Measurements from ENCODE around the gene DLX4. TPM values are rescaled to one million over a fixed set of nuclear protein-coding genes. Genes with fewer than 3 reads are reported as not detected.
A peak's percentile ranks its signal among the peaks of the same experiment; 100 is the strongest.

DLX4 gene
- total RNA-seq, 2 donors from 2014 or later: 1.9 to 3.0 TPM

DNA sequence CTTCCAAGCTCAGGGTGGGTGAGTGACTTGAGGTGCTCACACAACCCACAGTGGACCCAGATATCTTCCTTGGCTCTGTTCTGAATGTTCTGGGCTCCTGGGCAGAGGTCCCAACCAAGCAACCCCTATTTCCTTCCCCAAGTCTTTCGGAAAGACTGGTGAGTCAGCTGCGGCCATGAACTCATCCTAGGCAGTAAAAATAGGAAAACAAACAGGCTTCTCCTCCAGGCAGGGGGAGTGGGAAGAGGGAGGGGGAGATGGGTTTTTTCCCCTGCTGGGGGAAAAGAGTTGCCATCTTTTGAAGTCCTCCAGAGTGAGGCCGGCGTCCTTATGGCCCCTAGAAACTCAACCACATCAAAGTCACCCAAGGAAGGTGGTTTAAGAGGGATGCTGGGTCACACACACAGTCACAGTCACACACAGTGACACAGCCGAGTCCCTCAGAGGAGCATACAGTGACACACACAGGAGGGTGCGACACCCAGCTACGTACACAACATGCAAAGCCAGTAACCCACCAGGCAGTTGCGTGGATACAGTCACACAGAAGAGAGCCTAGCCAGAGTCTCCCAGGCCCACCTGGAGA, 16.0 kb upstream of the DLX4 start:
- Mint-ChIP-seq H3K36me3 (ENCODE audit: insufficient read depth in 2 of 2) (no peaks in the 10 kb centered on the region), H3K4me1 (ENCODE audit: low read depth) (no peaks in the 10 kb centered on the region), H3K4me3 (no peak overlapping the region), H3K27me3 (ENCODE audit: low read depth) (peaks cover 61% of the 10 kb centered on the region), H3K27ac (no peak overlapping the region), H3K9me3 (no peaks in the 10 kb centered on the region)
- DNase-seq (no peak), ATAC-seq (replicated peaks in 1 of 2) (peak in 1 of 2 donors; percentile 11)

DNA sequence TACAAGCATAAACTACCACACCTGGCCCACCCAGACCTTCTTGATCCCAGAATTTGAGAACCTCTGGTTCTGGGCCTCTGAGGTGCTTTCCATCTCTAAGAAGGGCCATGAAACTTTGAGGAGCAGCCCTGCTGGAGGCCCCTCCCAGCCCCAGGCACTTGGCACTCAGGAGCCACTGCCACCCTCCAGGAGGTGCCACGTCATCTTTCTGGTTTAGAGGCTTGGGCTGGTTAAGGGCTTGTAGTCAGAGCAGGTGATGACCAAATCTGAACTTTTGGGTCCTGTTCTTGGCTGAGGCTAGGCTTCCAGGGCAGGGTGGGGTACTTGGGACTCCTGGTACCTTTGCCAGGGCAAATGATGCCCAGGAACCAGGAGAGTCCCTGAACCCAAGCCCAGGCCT, 13.8 kb upstream of the DLX4 start:
- no peaks in the 10 kb centered on the region for H3K4me1 Mint-ChIP-seq (ENCODE audit: low read depth)
- H3K27ac Mint-ChIP-seq: no peak overlapping the region
- no peaks in the 10 kb centered on the region for H3K36me3 Mint-ChIP-seq (ENCODE audit: insufficient read depth in 2 of 2)
- H3K4me3 Mint-ChIP-seq: no peak overlapping the region
- no peak for DNase-seq
- peaks cover 49% of the 10 kb centered on the region for H3K27me3 Mint-ChIP-seq (ENCODE audit: low read depth)
- no peaks in the 10 kb centered on the region for H3K9me3 Mint-ChIP-seq
- peak in 1 of 2 donors; percentile 43 for ATAC-seq (replicated peaks in 1 of 2)

DNA sequence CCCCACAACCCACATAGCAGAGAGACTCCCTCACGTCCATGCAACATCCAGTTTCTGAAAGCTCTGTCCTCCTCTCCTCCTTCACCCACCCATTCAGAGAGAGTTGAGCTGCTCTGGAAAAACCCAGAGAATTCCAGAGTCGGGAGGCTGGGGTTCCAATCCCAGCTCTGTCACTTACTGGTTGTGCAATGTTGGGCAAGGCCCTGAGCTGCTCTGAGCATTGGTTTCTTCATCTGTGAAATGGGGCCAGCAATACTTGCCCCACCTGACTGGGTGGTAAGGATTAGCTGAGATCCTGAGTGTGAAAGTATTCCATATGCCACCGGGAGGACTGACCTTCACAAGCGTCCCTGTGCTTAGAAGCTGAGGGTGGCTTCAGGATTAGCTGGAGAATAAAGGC, 12.2 kb upstream of the DLX4 start:
- Mint-ChIP-seq H3K27ac (no peak overlapping the region), H3K4me1 (ENCODE audit: low read depth) (no peaks in the 10 kb centered on the region), H3K27me3 (ENCODE audit: low read depth) (peaks cover 44% of the 10 kb centered on the region), H3K36me3 (ENCODE audit: insufficient read depth in 2 of 2) (no peaks in the 10 kb centered on the region), H3K9me3 (no peaks in the 10 kb centered on the region), H3K4me3 (no peak overlapping the region)
- no peak for DNase-seq
- no peak for ATAC-seq (replicated peaks in 1 of 2)

DNA sequence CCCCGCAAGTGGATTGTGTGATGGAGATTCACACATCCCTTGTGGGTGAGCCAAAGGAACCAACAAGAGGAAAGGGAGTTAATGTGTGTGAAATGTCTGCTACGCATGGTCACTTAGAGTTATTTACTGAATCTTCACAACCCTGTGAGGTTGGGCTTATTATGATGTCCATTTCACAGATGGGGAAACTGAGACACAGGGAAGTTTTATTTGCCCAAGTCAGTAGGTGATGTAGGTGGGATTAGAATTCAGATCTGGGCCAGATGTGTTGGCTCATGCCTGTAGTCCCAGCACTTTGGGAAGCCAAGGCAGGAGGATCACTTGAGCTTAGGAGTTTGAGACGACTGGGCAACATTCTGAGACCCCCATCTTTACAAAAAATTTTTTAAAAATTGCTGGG, 11.6 kb upstream of the DLX4 start:
- Mint-ChIP-seq H3K36me3 (ENCODE audit: insufficient read depth in 2 of 2) (no peaks in the 10 kb centered on the region), H3K9me3 (no peaks in the 10 kb centered on the region), H3K4me3 (no peak overlapping the region), H3K27me3 (ENCODE audit: low read depth) (peaks cover 44% of the 10 kb centered on the region), H3K4me1 (ENCODE audit: low read depth) (no peaks in the 10 kb centered on the region), H3K27ac (no peak overlapping the region)
- DNase-seq (no peak), ATAC-seq (replicated peaks in 1 of 2) (no peak)

DNA sequence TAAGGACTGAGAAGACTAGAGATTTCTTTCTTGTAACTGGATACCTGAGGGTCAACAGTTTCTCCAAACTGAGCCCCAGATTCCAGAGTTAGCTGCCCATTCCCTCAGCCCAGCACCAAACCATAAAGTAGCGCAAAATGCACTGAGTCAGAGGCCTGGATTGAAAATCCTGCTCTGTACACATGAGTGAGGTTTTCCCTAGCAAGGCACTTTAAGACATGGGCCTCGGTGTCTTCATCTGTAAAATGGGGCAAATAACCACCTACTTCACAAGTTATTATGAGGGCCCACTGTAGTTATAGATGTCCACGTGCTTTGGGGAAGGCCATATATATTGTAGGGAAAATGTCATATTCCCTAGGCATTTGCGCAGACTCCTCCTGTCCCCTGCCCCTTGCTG, 10.3 kb upstream of the DLX4 start:
- no peak for DNase-seq
- ATAC-seq (replicated peaks in 1 of 2): no peak
- no peaks in the 10 kb centered on the region for H3K9me3 Mint-ChIP-seq
- peaks cover 45% of the 10 kb centered on the region for H3K27me3 Mint-ChIP-seq (ENCODE audit: low read depth)
- H3K36me3 Mint-ChIP-seq (ENCODE audit: insufficient read depth in 2 of 2): peaks cover 0 to 2% of the 10 kb centered on the region in 2 donors
- H3K27ac Mint-ChIP-seq: no peak overlapping the region
- H3K4me3 Mint-ChIP-seq: no peak overlapping the region
- peaks cover 6% of the 10 kb centered on the region for H3K4me1 Mint-ChIP-seq (ENCODE audit: low read depth)

DNA sequence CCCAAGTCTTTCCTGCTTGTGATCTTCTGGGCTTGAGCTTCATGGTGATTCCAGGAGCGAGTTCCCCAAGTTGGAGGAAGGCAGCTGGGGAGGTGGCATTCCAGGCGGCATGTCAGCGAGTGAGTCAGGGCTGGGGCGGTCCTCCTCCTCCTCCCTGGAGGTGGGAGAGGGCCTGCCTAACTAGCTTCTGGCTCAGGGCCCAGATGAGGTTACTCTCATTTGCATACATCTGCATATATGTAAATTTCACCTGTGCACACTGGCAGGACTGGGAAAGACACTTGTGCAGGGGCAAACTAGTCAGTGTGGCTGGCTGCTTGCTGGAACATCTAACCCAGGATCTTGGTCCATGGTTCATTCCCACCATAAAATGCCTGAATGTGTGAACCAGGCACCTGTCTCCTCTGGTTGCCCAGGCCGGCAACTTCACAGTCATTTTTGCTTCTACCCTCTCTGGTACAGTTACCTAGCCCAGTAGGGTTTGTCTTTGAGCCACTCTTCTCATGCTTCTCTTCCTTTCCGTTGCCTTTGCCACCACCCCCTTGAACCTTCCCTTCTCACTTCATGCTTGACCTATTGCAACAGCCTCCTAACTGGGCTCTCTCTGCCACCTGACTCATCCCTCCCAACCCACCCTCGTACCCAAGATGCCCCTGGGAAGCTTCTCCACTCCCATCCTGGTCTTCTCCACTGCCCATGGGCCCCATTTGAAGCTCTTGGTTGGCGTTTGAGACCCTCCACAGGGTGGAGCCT, 9.6 kb upstream of the DLX4 start:
- H3K9me3 Mint-ChIP-seq: no peaks in the 10 kb centered on the region
- H3K27ac Mint-ChIP-seq: no peak overlapping the region
- peaks cover 0 to 2% of the 10 kb centered on the region in 2 donors for H3K36me3 Mint-ChIP-seq (ENCODE audit: insufficient read depth in 2 of 2)
- no peak overlapping the region for H3K4me3 Mint-ChIP-seq
- no peak for DNase-seq
- H3K4me1 Mint-ChIP-seq (ENCODE audit: low read depth): peaks cover 13% of the 10 kb centered on the region
- H3K27me3 Mint-ChIP-seq (ENCODE audit: low read depth): peaks cover 45% of the 10 kb centered on the region
- no peak for ATAC-seq (replicated peaks in 1 of 2)

DNA sequence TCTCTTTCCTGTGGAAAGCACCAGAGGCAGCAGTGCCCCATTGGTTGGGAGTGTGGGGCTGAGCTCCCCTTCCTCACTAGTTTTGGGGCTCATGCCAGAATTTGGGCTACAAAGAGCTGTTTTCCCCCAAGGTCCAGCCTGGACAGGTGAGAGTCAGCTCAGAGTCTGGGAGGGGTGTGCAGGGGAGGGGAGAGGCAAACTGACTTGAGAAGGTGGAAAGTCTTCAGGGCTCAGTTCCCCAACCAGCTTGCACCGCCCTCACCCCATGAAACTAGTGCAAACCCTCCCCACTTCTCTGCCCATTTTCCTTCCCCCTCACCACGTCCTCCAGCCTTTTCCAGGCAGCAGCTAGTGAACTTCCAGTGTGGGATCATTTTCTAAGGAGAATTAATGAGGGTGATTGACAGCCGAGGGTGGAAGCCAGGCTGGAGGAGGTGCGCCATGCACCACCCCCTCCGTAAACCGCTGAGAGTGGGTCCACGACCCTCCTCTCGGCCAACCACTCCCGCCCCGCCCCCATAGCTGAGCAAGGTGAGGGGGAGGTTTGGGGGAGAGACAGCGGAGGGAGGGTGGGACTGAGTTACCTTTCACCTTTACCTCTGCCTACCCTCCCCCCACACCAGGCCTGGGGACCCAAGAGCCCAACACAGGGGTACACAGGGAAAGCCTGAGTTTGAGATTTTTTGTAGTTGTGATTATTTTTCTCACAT, 6.2 kb upstream of the DLX4 start:
- H3K4me3 Mint-ChIP-seq: peak overlapping the region in 1 of 2 donors; percentile 64
- ATAC-seq (replicated peaks in 1 of 2): no peak

DNA sequence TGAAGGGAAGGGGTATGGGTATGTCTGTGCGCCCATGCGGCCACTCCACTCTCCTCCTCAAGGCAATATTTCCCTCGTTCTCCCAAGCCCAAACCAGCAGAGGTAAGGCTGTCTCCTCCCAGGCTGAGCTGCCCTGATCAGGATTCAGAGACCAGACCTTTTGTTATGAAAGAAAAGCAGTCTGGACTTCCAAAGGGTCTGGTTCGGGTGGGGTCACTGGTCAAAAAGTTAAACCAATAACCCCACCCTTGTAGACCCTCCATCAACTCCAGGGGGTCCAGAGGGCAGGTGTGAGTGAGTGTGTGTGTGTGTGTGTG, 5.7 kb upstream of the DLX4 start:
- no peaks in the 10 kb centered on the region for H3K9me3 Mint-ChIP-seq
- no peak overlapping the region for H3K27ac Mint-ChIP-seq
- H3K27me3 Mint-ChIP-seq (ENCODE audit: low read depth): peaks cover 72% of the 10 kb centered on the region
- H3K4me1 Mint-ChIP-seq (ENCODE audit: low read depth): peaks cover 43% of the 10 kb centered on the region
- peaks cover 0 to 2% of the 10 kb centered on the region in 2 donors for H3K36me3 Mint-ChIP-seq (ENCODE audit: insufficient read depth in 2 of 2)
- DNase-seq (no peak), ATAC-seq (replicated peaks in 1 of 2) (no peak)
- H3K4me3 Mint-ChIP-seq: peak overlapping the region; percentile 57 to 64

More for the DNA sequence above, 6.2 kb upstream of the DLX4 start:
- Mint-ChIP-seq H3K4me1 (ENCODE audit: low read depth) (peaks cover 39% of the 10 kb centered on the region), H3K9me3 (no peaks in the 10 kb centered on the region), H3K36me3 (ENCODE audit: insufficient read depth in 2 of 2) (peaks cover 0 to 2% of the 10 kb centered on the region in 2 donors), H3K27me3 (ENCODE audit: low read depth) (peaks cover 69% of the 10 kb centered on the region), H3K27ac (no peak overlapping the region)
- DNase-seq: no peak

DNA sequence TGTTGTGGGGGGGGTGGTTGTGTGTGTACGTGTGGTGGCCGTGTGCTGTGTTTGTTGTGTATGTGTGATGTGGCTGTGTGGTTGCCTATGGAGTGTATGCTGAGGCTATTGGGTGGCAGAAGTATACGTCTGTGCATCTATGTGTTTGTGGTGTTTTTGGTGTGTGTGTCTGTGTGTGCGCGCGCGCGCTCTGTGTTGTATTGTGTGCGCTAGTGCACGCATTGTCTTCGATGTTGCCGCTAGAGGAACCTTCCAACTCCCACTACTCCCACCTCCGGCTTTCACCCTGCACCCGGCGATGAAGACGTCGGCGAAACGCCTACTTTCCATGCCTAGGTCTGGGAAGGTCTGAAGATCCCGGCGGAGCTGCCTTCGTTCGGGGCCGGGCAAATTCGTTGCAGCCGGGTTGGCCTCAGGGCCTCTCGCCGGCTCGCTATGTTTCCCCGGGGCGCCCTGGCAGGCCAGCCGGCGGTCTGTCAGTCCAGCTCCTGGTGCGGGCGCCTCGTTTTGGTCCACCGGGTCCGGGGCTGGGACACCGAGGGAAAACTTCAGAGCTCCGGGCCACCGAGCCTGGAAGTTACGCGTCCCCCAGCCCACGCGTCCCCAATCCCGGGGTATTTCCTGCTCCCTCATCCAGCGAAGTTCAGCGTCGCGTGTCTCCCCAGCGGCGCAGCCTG, 5.2 kb upstream of the DLX4 start:
- Mint-ChIP-seq H3K36me3 (ENCODE audit: insufficient read depth in 2 of 2) (peaks cover 0 to 2% of the 10 kb centered on the region in 2 donors), H3K4me1 (ENCODE audit: low read depth) (peaks cover 43% of the 10 kb centered on the region), H3K4me3 (peak overlapping the region; percentile 57 to 64), H3K9me3 (no peaks in the 10 kb centered on the region), H3K27ac (peak overlapping the region; percentile 50), H3K27me3 (ENCODE audit: low read depth) (peaks cover 72% of the 10 kb centered on the region)
- no peak for ATAC-seq (replicated peaks in 1 of 2)
- no peak for DNase-seq

DNA sequence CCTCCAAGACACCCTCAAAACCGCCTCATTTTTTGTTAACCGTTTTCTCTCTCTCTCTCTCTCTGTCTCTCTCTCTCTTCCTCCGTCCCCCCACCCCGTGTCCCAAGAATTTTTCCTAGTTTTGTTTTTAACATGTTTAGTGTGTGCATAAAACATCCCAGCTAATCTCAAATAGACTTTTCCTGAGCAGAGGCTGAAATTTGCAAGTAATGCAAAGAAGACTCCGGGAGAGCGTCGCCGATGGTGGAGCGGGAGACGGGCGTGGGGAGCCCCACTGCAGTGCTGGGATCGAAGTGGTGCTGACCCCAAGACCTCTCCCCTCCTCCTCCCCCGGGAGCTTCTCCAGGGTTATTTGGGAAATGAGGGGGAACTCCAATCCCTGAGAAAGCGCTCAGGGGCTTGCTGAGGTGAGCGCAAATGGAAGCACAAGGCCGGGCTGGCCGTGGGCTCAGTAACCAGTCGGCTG, 4.7 kb upstream of the DLX4 start:
- DNase-seq (no peak), ATAC-seq (replicated peaks in 1 of 2) (no peak)
- Mint-ChIP-seq H3K4me1 (ENCODE audit: low read depth) (peaks cover 45% of the 10 kb centered on the region), H3K36me3 (ENCODE audit: insufficient read depth in 2 of 2) (peaks cover 0 to 4% of the 10 kb centered on the region in 2 donors), H3K9me3 (no peaks in the 10 kb centered on the region), H3K4me3 (peak overlapping the region; percentile 57 to 64), H3K27ac (peak overlapping the region; percentile 50), H3K27me3 (ENCODE audit: low read depth) (peaks cover 74% of the 10 kb centered on the region)

DNA sequence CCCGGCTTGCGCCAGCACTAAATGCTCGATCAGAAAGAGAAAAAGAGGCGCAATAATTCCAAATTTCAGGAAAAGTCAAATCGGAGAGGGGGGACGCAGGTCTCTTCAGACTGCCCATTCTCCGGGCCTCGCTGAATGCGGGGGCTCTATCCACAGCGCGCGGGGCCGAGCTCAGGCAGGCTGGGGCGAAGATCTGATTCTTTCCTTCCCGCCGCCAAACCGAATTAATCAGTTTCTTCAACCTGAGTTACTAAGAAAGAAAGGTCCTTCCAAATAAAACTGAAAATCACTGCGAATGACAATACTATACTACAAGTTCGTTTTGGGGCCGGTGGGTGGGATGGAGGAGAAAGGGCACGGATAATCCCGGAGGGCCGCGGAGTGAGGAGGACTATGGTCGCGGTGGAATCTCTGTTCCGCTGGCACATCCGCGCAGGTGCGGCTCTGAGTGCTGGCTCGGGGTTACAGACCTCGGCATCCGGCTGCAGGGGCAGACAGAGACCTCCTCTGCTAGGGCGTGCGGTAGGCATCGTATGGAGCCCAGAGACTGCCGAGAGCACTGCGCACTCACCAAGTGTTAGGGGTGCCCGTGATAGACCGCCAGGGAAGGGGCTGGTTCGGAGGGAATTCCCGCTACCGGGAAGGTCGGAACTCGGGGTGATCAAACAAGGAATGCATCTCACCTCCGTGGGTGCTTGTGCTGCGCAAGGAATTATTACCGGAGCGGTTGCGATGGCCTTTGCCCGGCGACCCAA, 4.0 kb upstream of the DLX4 start:
- peaks cover 80% of the 10 kb centered on the region for H3K27me3 Mint-ChIP-seq (ENCODE audit: low read depth)
- DNase-seq (peak; percentile 34 to 35), ATAC-seq (replicated peaks in 1 of 2) (no peak)
- peaks cover 0 to 4% of the 10 kb centered on the region in 2 donors for H3K36me3 Mint-ChIP-seq (ENCODE audit: insufficient read depth in 2 of 2)
- H3K4me3 Mint-ChIP-seq: peak overlapping the region; percentile 57 to 64
- peaks cover 50% of the 10 kb centered on the region for H3K4me1 Mint-ChIP-seq (ENCODE audit: low read depth)
- no peaks in the 10 kb centered on the region for H3K9me3 Mint-ChIP-seq
- no peak overlapping the region for H3K27ac Mint-ChIP-seq

DNA sequence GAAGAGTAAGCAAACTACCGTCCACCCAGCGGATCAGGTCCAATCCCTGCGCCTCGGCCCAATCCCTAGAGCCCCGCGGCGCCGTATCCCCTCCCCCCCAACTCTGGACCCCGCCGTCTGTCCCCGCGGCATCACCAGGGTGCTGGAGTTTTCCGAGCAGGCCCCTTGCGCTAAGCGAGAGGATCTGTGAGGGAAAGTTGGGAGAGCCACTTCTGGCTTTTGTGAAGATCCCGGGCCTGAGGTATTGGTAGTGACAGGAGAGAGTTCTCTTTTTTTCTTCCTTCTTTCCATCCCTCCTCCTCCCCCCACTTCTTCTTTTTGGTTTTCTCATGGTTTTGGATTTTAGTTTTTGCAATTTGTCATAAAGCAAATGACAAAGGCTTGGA, 3.5 kb upstream of the DLX4 start:
- H3K27ac Mint-ChIP-seq: no peak overlapping the region
- H3K4me1 Mint-ChIP-seq (ENCODE audit: low read depth): peaks cover 55% of the 10 kb centered on the region
- no peak for DNase-seq
- no peaks in the 10 kb centered on the region for H3K9me3 Mint-ChIP-seq
- ATAC-seq (replicated peaks in 1 of 2): no peak
- H3K4me3 Mint-ChIP-seq: peak overlapping the region in 1 of 2 donors; percentile 31
- H3K27me3 Mint-ChIP-seq (ENCODE audit: low read depth): peaks cover 85% of the 10 kb centered on the region
- peaks cover 0 to 4% of the 10 kb centered on the region in 2 donors for H3K36me3 Mint-ChIP-seq (ENCODE audit: insufficient read depth in 2 of 2)

Data from activated T-cell treated with anti-CD3 and anti-CD28 coated beads, Interleukin-2, amount 50 U/mL, for 72 hours (primary cell).